Measurements from ENCODE around the gene MRPS24.

Gene MRPS24

DNA sequence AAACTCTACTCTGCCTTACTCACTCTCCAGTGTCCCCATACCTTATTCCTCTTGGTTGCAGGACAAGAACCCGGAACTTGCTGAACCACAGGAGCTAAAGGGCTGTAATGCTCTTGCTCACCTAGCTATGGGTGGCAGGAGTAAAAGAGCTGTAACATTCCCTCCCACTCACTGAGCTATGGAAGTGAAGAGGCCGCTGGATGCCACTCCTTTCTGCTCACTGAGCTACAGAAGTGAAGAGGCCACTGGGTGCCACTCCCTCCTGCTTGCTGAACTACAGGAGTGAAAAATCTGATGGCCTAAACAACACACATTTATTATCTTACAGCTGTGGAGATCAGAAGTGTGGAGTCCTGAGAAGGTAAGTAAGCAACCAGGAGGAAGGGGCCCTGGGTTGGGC lies 17.5 kb downstream of the MRPS24 start:
- Histone ChIP-seq H3K27ac (ENCODE audit: low read length) (no peak overlapping the region), H2AFZ (ENCODE audit: low read depth, low read length) (no peak overlapping the region), H3K4me3 (ENCODE audit: low read length) (no peak overlapping the region), H3K4me1 (ENCODE audit: low read length) (no peaks in the 10 kb centered on the region), H3K9ac (ENCODE audit: low read length) (no peak overlapping the region), H3K79me2 (ENCODE audit: low read length) (no peaks in the 10 kb centered on the region), H4K20me1 (ENCODE audit: insufficient read depth, low read length) (no peaks in the 10 kb centered on the region), H3K4me2 (ENCODE audit: low read length) (no peak overlapping the region), H3K9me3 (ENCODE audit: insufficient read depth, low read length) (no peaks in the 10 kb centered on the region), H3K36me3 (replicated peaks; ENCODE audit: low read depth, low read length) (no peaks in the 10 kb centered on the region), H3K27me3 (ENCODE audit: low read depth, low read length) (no peaks in the 10 kb centered on the region)
- TF ChIP-seq, protein P1, sequence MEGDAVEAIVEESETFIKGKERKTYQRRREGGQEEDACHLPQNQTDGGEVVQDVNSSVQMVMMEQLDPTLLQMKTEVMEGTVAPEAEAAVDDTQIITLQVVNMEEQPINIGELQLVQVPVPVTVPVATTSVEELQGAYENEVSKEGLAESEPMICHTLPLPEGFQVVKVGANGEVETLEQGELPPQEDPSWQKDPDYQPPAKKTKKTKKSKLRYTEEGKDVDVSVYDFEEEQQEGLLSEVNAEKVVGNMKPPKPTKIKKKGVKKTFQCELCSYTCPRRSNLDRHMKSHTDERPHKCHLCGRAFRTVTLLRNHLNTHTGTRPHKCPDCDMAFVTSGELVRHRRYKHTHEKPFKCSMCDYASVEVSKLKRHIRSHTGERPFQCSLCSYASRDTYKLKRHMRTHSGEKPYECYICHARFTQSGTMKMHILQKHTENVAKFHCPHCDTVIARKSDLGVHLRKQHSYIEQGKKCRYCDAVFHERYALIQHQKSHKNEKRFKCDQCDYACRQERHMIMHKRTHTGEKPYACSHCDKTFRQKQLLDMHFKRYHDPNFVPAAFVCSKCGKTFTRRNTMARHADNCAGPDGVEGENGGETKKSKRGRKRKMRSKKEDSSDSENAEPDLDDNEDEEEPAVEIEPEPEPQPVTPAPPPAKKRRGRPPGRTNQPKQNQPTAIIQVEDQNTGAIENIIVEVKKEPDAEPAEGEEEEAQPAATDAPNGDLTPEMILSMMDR (IDR thresholded peaks at IDR 0.05; ENCODE audit: low read depth, low read length), result no peak
- TF ChIP-seq EZH2phosphoT487 (IDR thresholded peaks at IDR 0.05; ENCODE audit: low read depth), result no peak

DNA sequence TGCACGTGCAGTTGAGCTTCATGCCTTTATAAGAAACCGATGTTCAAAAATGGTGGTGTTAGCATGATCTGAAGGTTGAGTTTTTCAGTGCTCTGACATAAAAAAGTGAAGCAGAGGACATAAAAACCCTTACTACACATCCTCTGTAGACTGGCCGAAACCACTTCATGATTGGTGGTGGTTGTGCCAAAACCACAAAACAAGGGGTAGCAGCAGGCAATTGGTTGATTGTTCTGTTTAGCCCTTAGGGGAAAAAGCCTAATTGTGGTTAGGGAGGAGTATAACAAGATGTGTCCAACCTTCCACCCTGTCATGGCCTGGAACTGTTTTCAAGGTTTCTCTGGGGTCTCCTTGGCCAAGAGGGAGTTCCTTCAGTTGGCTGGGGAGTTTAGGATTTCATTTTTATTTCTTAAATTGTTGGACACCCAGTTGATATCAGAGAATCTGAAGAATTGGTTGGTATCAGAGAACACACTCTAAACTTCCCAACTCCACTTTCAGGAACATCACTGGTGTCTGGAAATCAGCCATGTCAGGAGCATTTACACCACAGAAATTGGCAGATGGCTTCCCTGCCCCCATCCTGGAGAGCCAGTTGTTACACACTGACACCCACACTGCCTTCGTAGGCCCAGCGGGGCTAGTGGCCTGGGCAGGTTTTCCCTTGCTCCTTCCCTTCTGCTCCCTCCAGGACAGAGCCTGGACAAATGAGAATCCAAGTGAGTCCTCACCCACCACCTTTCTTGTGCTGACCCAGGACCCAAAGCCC lies 18.8 kb downstream of the MRPS24 start:
- Histone ChIP-seq H3K79me2 (ENCODE audit: low read length) (no peaks in the 10 kb centered on the region), H3K9me3 (ENCODE audit: insufficient read depth, low read length) (no peaks in the 10 kb centered on the region), H3K4me2 (ENCODE audit: low read length) (no peak overlapping the region), H3K36me3 (replicated peaks; ENCODE audit: low read depth, low read length) (no peaks in the 10 kb centered on the region), H3K4me1 (ENCODE audit: low read length) (no peaks in the 10 kb centered on the region), H3K4me3 (ENCODE audit: low read length) (no peak overlapping the region), H4K20me1 (ENCODE audit: insufficient read depth, low read length) (no peaks in the 10 kb centered on the region), H2AFZ (ENCODE audit: low read depth, low read length) (no peak overlapping the region), H3K27me3 (ENCODE audit: low read depth, low read length) (no peaks in the 10 kb centered on the region), H3K27ac (ENCODE audit: low read length) (no peak overlapping the region), H3K9ac (ENCODE audit: low read length) (no peak overlapping the region)
- TF ChIP-seq, protein P1 (IDR thresholded peaks at IDR 0.05; ENCODE audit: low read depth, low read length), result no peak
- no peak for TF ChIP-seq EZH2phosphoT487 (IDR thresholded peaks at IDR 0.05; ENCODE audit: low read depth)

DNA sequence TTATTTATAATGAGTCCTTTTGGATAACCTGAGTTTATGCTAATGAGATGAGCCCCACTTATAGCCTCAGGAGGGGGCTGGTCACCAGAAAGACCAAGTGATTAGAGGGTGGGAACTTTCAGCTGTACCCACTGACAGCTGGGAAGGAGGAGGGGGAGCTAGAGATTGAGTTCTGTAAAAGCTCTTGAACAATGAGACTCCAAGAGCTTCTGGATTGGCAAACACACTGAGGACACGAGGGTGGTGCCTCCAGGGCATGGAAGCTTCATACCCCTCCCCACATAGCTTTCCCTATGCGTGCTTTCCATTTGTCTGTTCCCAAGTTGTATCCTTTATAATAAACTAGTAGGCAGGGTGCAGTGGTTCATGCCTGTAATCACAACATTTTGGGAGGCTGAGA lies 20.3 kb downstream of the MRPS24 start:
- no peaks in the 10 kb centered on the region for H3K4me1 ChIP-seq (ENCODE audit: low read length)
- H3K9me3 ChIP-seq (ENCODE audit: insufficient read depth, low read length), result no peaks in the 10 kb centered on the region
- H3K79me2 ChIP-seq (ENCODE audit: low read length), result no peaks in the 10 kb centered on the region
- H3K9ac ChIP-seq (ENCODE audit: low read length), result no peak overlapping the region
- no peaks in the 10 kb centered on the region for H3K36me3 ChIP-seq (replicated peaks; ENCODE audit: low read depth, low read length)
- no peak overlapping the region for H3K4me3 ChIP-seq (ENCODE audit: low read length)
- no peak overlapping the region for H3K4me2 ChIP-seq (ENCODE audit: low read length)
- H2AFZ ChIP-seq (ENCODE audit: low read depth, low read length), result no peak overlapping the region
- no peaks in the 10 kb centered on the region for H4K20me1 ChIP-seq (ENCODE audit: insufficient read depth, low read length)
- no peak for TF ChIP-seq EZH2phosphoT487 (IDR thresholded peaks at IDR 0.05; ENCODE audit: low read depth)
- H3K27ac ChIP-seq (ENCODE audit: low read length), result no peak overlapping the region
- H3K27me3 ChIP-seq (ENCODE audit: low read depth, low read length), result no peaks in the 10 kb centered on the region

DNA sequence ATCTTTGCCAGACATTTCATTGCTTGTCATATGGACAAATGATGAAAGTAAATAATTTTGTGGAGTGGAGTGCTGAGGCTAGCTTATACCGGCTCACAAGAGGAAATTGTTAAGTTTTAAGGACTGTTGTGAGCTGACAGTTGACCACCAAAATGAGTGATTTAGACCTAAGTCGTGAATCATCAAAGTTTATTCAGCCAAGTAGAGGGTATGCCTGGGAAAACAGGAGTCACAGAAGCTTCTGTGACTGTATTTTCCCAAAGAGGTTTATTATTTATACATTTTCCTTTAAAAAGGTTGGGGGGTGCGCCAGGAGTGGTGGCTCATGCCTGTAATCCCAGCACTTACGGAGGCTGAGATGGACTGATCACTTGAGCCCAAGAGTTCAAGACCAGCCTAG lies 21.8 kb downstream of the MRPS24 start:
- H2AFZ ChIP-seq (ENCODE audit: low read depth, low read length), result no peak overlapping the region
- no peak overlapping the region for H3K4me2 ChIP-seq (ENCODE audit: low read length)
- TF ChIP-seq, protein P1 (IDR thresholded peaks at IDR 0.05; ENCODE audit: low read depth, low read length), result no peak
- no peak for TF ChIP-seq EZH2phosphoT487 (IDR thresholded peaks at IDR 0.05; ENCODE audit: low read depth)
- no peaks in the 10 kb centered on the region for H3K9me3 ChIP-seq (ENCODE audit: insufficient read depth, low read length)
- no peak overlapping the region for H3K4me3 ChIP-seq (ENCODE audit: low read length)
- H4K20me1 ChIP-seq (ENCODE audit: insufficient read depth, low read length), result no peaks in the 10 kb centered on the region
- H3K9ac ChIP-seq (ENCODE audit: low read length), result no peak overlapping the region
- no peak overlapping the region for H3K27ac ChIP-seq (ENCODE audit: low read length)
- H3K36me3 ChIP-seq (replicated peaks; ENCODE audit: low read depth, low read length), result no peaks in the 10 kb centered on the region
- H3K27me3 ChIP-seq (ENCODE audit: low read depth, low read length), result no peaks in the 10 kb centered on the region
- no peaks in the 10 kb centered on the region for H3K4me1 ChIP-seq (ENCODE audit: low read length)
- H3K79me2 ChIP-seq (ENCODE audit: low read length), result no peaks in the 10 kb centered on the region
